HepG2 (cell line): Measurements from ENCODE around the gene PSMB3. TPM values are rescaled to one million over a fixed set of nuclear protein-coding genes. Genes with fewer than 3 reads are reported as not detected.

Experiments
- AGO1 ChIP-seq: fragments of 200-400 bp; formaldehyde crosslinking; IDR thresholded peaks from 2 replicates; pipeline ENCODE4 v1.6.1; 2017; ENCODE audit warnings: mild to moderate bottlenecking, low read depth, low read length, moderate library complexity; ENCODE audit not compliant: poor library complexity, severe bottlenecking
- BHLHE40 ChIP-seq: IDR thresholded peaks from 2 replicates; pipeline ENCODE4 v1.6.1; 2011; ENCODE audit warnings: low read length, improper control_type of control experiment
- CAMTA2 ChIP-seq: sonication (generic); formaldehyde crosslinking; IDR thresholded peaks from 2 replicates; pipeline ENCODE4 v1.4.0; 2020; ENCODE audit warnings: mild to moderate bottlenecking, missing genetic modification reagents, borderline replicate concordance
- GMEB1 ChIP-seq: sonication (generic); formaldehyde crosslinking; IDR thresholded peaks from 2 replicates; pipeline ENCODE4 v1.5.1; 2020; ENCODE audit warnings: missing genetic modification reagents, mild to moderate bottlenecking, borderline replicate concordance
- GTF3A ChIP-seq: sonication (generic); formaldehyde crosslinking; conservative IDR thresholded peaks from 2 replicates; pipeline ENCODE4 v1.4.0; 2020; ENCODE audit warnings: mild to moderate bottlenecking, missing genetic modification reagents
- JUNB ChIP-seq: sonication (generic); formaldehyde crosslinking; IDR thresholded peaks from 2 replicates; pipeline ENCODE4 v1.8.0; 2022; ENCODE audit warnings: missing genetic modification reagents, mild to moderate bottlenecking, borderline replicate concordance
- PAF1 ChIP-seq: IDR thresholded peaks from 2 replicates; pipeline ENCODE4 v1.6.1; 2016; ENCODE audit warnings: missing genetic modification reagents, missing compliant biosample characterization
- REST ChIP-seq, 2 experiments: IDR thresholded peaks; 2 replicates each; pipeline ENCODE4 v1.6.1; 2011 to 2012; ENCODE audit warnings: low read length in 2 of 2, borderline replicate concordance in 1 of 2, low read depth in 1 of 2, mild to moderate bottlenecking in 1 of 2, moderate library complexity in 1 of 2
- SRF ChIP-seq: IDR thresholded peaks from 2 replicates; pipeline ENCODE4 v1.6.1; 2011; ENCODE audit warnings: mild to moderate bottlenecking, low read depth, low read length, moderate library complexity
- TEF ChIP-seq: sonication (generic); formaldehyde crosslinking; IDR thresholded peaks from 2 replicates; pipeline ENCODE4 v1.5.0; 2020; ENCODE audit warnings: missing genetic modification reagents
- ZNF556 ChIP-seq: sonication (generic); formaldehyde crosslinking; IDR thresholded peaks from 2 replicates; pipeline ENCODE4 v1.4.0; 2020; ENCODE audit warnings: mild to moderate bottlenecking, missing genetic modification reagents, borderline replicate concordance
- ZNF574 ChIP-seq: sonication (generic); formaldehyde crosslinking; IDR thresholded peaks from 2 replicates; pipeline ENCODE4 v1.4.0; 2020; ENCODE audit warnings: missing genetic modification reagents
- ZNF607 ChIP-seq: sonication (generic); formaldehyde crosslinking; IDR thresholded peaks from 2 replicates; pipeline ENCODE4 v1.5.1; 2020; ENCODE audit warnings: missing genetic modification reagents, mild to moderate bottlenecking, borderline replicate concordance
- polyA plus RNA-seq, 8 experiments: library from polyadenylated mRNA; depleted of rRNA in 3 of 8; stranded (reverse) in 7 of 8; unstranded in 1 of 8; fragments of >200 nt; fragmentation: Illumina TruSeq in 4 of 8; extraction: Trizol in 4 of 8; gene quantifications; 2 replicates each; pipeline versions ENCODE4 v1.2.1 to v1.2.3, GENCODE V29; 2011 to 2016; ENCODE audit warnings: low read depth in 4 of 8, missing spikeins in 1 of 8, mixed read lengths in 1 of 8; ENCODE audit not compliant: insufficient read depth in 1 of 8
- total RNA-seq, 5 experiments: library from RNA; depleted of rRNA; stranded (reverse); fragments of >200 nt; fragmentation: Illumina TruSeq; extraction: Trizol; gene quantifications; 2 replicates each; pipeline ENCODE4 v1.2.3, GENCODE V29; 2016; ENCODE audit warnings: low read depth in 1 of 5
- TF ChIP-seq, protein P1 (sequence below), 2 experiments: sonication (generic) in 1 of 2; formaldehyde crosslinking in 1 of 2; IDR thresholded peaks; 2 replicates each; pipeline versions ENCODE4 v1.4.0 to v1.6.1; 2018 to 2020; ENCODE audit warnings: missing genetic modification reagents in 2 of 2, borderline replicate concordance in 1 of 2, low read depth in 1 of 2, mild to moderate bottlenecking in 1 of 2, missing biosample characterization in 1 of 2
- TF ChIP-seq, protein P2 (sequence below): sonication (generic); formaldehyde crosslinking; IDR thresholded peaks from 2 replicates; pipeline ENCODE4 v1.5.0; 2020; ENCODE audit warnings: mild to moderate bottlenecking, missing genetic modification reagents, moderate library complexity

The PSMB3 gene
- total and polyA plus RNA-seq, 2 of the 13 experiments (the other 11 are each of a cell fraction or from before 2014, with no cell fraction given): 366 to 517 TPM

GRCh38 chr17:38751808-38752307 is 683 bp upstream of the PSMB3 start (continued):
- TF ChIP-seq TEF (CRISPR knock-in tag) (no peak), AGO1 (peak; percentile 68), GTF3A (no peak; the same call in 1 of the 2 replicates), ZNF556 (peak; percentile 66; the same call in 1 of the 2 replicates), BHLHE40 (peak; percentile 35; the same call in 1 of the 2 replicates), REST (IDR thresholded peaks at IDR 0.05; ENCODE audit: borderline replicate concordance in 1 of 2, low read depth in 1 of 2, low read length in 2 of 2) (no peak), ZNF574 (CRISPR knock-in tag) (no peak), GMEB1 (CRISPR knock-in tag) (no peak), ZNF607 (CRISPR knock-in tag) (peak; percentile 17; the same call in 1 of the 2 replicates), CAMTA2 (no peak), PAF1 (no peak), SRF (no peak; the same call in 1 of the 2 replicates), JUNB (CRISPR knock-in tag) (no peak)
- TF ChIP-seq, protein P1, sequence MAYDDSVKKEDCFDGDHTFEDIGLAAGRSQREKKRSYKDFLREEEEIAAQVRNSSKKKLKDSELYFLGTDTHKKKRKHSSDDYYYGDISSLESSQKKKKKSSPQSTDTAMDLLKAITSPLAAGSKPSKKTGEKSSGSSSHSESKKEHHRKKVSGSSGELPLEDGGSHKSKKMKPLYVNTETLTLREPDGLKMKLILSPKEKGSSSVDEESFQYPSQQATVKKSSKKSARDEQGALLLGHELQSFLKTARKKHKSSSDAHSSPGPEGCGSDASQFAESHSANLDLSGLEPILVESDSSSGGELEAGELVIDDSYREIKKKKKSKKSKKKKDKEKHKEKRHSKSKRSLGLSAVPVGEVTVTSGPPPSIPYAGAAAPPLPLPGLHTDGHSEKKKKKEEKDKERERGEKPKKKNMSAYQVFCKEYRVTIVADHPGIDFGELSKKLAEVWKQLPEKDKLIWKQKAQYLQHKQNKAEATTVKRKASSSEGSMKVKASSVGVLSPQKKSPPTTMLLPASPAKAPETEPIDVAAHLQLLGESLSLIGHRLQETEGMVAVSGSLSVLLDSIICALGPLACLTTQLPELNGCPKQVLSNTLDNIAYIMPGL (CRISPR knock-in tag; IDR thresholded peaks at IDR 0.05; ENCODE audit: borderline replicate concordance in 1 of 2, low read depth in 1 of 2): peak; percentile 99 to 100
- TF ChIP-seq, protein P2, sequence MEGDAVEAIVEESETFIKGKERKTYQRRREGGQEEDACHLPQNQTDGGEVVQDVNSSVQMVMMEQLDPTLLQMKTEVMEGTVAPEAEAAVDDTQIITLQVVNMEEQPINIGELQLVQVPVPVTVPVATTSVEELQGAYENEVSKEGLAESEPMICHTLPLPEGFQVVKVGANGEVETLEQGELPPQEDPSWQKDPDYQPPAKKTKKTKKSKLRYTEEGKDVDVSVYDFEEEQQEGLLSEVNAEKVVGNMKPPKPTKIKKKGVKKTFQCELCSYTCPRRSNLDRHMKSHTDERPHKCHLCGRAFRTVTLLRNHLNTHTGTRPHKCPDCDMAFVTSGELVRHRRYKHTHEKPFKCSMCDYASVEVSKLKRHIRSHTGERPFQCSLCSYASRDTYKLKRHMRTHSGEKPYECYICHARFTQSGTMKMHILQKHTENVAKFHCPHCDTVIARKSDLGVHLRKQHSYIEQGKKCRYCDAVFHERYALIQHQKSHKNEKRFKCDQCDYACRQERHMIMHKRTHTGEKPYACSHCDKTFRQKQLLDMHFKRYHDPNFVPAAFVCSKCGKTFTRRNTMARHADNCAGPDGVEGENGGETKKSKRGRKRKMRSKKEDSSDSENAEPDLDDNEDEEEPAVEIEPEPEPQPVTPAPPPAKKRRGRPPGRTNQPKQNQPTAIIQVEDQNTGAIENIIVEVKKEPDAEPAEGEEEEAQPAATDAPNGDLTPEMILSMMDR (CRISPR knock-in tag): peak; percentile 29
